GM13977 (cell line): ENCODE data around the gene KRT86.

ENCODE experiments used
- DNase-seq: peaks from one replicate; pipeline ENCODE4 v3.0.0; 2012; ENCODE audit warnings: low spot score
- in situ Hi-C: fragments of 300-500 bp; cut with MboI; formaldehyde crosslinking; loops from one replicate; pipeline ENCODE4 v1.12.0; 2022; ENCODE audit warnings: low sequenced_read_pairs, low pct_unique_long_range_greater_than_20kb, mixed read lengths, inconsistent platforms; ENCODE audit not compliant: unreplicated experiment
- TF ChIP-seq, protein P1 (sequence below): IDR thresholded peaks from 2 replicates; pipeline ENCODE4 v1.5.1; 2012; ENCODE audit warnings: mild to moderate bottlenecking, control low read depth; ENCODE audit not compliant: insufficient read depth; ENCODE audit errors: extremely low read depth, missing control alignments

Gene KRT86

GRCh38 chr12:52331833-52332232 is 57.4 kb downstream of the KRT86 start:
- TF ChIP-seq, protein P1, sequence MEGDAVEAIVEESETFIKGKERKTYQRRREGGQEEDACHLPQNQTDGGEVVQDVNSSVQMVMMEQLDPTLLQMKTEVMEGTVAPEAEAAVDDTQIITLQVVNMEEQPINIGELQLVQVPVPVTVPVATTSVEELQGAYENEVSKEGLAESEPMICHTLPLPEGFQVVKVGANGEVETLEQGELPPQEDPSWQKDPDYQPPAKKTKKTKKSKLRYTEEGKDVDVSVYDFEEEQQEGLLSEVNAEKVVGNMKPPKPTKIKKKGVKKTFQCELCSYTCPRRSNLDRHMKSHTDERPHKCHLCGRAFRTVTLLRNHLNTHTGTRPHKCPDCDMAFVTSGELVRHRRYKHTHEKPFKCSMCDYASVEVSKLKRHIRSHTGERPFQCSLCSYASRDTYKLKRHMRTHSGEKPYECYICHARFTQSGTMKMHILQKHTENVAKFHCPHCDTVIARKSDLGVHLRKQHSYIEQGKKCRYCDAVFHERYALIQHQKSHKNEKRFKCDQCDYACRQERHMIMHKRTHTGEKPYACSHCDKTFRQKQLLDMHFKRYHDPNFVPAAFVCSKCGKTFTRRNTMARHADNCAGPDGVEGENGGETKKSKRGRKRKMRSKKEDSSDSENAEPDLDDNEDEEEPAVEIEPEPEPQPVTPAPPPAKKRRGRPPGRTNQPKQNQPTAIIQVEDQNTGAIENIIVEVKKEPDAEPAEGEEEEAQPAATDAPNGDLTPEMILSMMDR = no peak
- in situ Hi-C loops = no loop called here
- DNase-seq = no peak

GRCh38 chr12:52332381-52332780 is 57.9 kb downstream of the KRT86 start:
- TF ChIP-seq, protein P1 = no peak
- in situ Hi-C loops = no loop called here
- DNase-seq = no peak

- DNase-seq = no peak
- TF ChIP-seq, protein P1 = no peak
- in situ Hi-C loops = no loop called here
Observed at GRCh38 chr12:52333321-52333720, 58.9 kb downstream of the KRT86 start.

DNA sequence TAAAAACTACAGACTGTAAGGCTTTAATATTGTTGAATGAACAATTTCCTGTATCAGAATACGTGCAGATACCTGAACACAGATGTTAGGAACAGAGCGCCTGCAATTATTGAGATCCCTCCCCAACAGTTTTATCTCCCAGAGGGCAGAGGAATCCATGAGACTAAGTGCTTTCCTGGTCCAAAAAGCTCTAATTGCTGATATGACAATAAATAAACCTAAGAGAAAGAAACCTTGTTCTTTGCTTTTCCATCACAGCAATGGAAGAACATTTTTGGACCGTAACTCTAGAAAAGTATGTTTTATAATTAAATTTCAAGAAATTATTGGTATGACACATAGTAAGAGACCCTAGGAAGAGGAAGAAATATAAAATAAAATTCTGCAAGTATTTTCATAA is 59.7 kb downstream of the KRT86 start:
- no peak for DNase-seq
- TF ChIP-seq, protein P1 = no peak
- in situ Hi-C loops = no loop called here

GRCh38 chr12:52335598-52336262 is 61.3 kb downstream of the KRT86 start:
- in situ Hi-C loops = no loop called here
- TF ChIP-seq, protein P1 = no peak
- DNase-seq = no peak

DNA sequence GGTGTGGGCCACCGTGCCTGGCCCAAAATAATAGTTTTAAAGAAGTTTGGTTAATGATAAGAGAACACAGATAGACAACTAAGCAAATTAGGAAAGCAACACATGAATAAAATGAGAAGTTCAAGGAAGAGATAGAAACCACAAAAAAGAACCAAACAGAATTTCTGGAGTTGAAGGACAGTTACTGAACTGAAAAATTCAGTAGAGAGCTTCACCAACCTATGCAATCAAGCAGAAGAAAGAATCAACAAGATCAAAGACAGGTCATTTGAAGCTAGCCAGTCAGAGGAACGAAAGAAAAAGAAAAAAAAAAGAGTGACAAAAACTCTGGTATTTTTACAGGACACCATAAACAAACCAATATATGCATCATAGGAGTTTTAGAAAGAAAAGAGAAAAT is 62.2 kb downstream of the KRT86 start:
- TF ChIP-seq, protein P1 = no peak
- DNase-seq = no peak
- in situ Hi-C loops = no loop called here
